H1 (cell line): ENCODE results near the gene PTPRE. TPM values are rescaled to one million over a fixed set of nuclear protein-coding genes. Genes with fewer than 3 reads are reported as not detected.

Experiments
- CTCF ChIA-PET: fragments of 300-600 bp; sonication (Branson Sonifier 250); formaldehyde crosslinking; loops from one replicate; lab custom pipeline; 2021; ENCODE audit not compliant: partially characterized antibody; lab: Charles Lee
- POLR2A ChIA-PET: fragments of 300-600 bp; sonication (Branson Sonifier 250); formaldehyde crosslinking; loops from one replicate; lab custom pipeline; 2021; ENCODE audit warnings: inconsistent platforms; ENCODE audit not compliant: partially characterized antibody; lab: Charles Lee
- DNase-seq, 2 experiments: peaks; one replicate each; pipeline versions ENCODE4 v3.0.0 to v3.0.0-alpha.2; 2010 to 2022; ENCODE audit warnings: low spot score in 2 of 2, low read depth in 1 of 2, mixed read lengths in 1 of 2
- FAIRE-seq: peaks from 2 replicates; lab custom pipeline; 2011; peaks lifted over from hg19 to GRCh38; lab: Jason Lieb, UNC
- H2AFZ ChIP-seq: 2 replicates; pipeline ENCODE4 v1.8.1; 2012; ENCODE audit warnings: low read length, inconsistent platforms
- H2AK5ac ChIP-seq: 2 replicates; pipeline ENCODE4 v1.6.1; 2013; ENCODE audit warnings: low read depth, low read length
- H2BK120ac ChIP-seq: replicated peaks from 2 replicates; pipeline ENCODE3; 2013; ENCODE audit warnings: low read depth, low read length, inconsistent platforms
- H2BK12ac ChIP-seq: 2 replicates; pipeline ENCODE4 v1.6.1; 2013; ENCODE audit warnings: low read depth, low read length
- H2BK15ac ChIP-seq: 2 replicates; pipeline ENCODE4 v1.6.1; 2013; ENCODE audit warnings: low read length
- H2BK20ac ChIP-seq: 2 replicates; pipeline ENCODE4 v1.6.1; 2013; ENCODE audit warnings: low read length
- H2BK5ac ChIP-seq: 2 replicates; pipeline ENCODE4 v1.6.1; 2013; ENCODE audit warnings: low read depth, low read length
- H3K14ac ChIP-seq: 2 replicates; pipeline ENCODE4 v1.6.1; 2013; ENCODE audit warnings: inconsistent platforms; ENCODE audit not compliant: insufficient read length
- H3K18ac ChIP-seq: 2 replicates; pipeline ENCODE4 v1.6.1; 2013; ENCODE audit warnings: low read length; ENCODE audit errors: extremely low read depth
- H3K23ac ChIP-seq: 2 replicates; pipeline ENCODE4 v1.6.1; 2013; ENCODE audit warnings: inconsistent platforms; ENCODE audit not compliant: insufficient read length
- H3K23me2 ChIP-seq: 2 replicates; pipeline ENCODE4 v1.6.1; 2013; ENCODE audit warnings: low read depth, low read length
- H3K27ac ChIP-seq: 2 replicates; pipeline ENCODE4 v1.6.1; 2011; ENCODE audit warnings: low read depth, low read length, inconsistent platforms
- H3K27me3 ChIP-seq, 4 experiments: replicated peaks in 1 of 4; 1 replicate in 1 of 4; 2 replicates in 3 of 4; pipeline versions ENCODE4 v1.6.1 to v1.8.1; 2011 to 2013; ENCODE audit warnings: low read length in 3 of 4, mild to moderate bottlenecking in 3 of 4, inconsistent platforms in 2 of 4, mixed read lengths in 2 of 4, moderate library complexity in 1 of 4; ENCODE audit not compliant: control insufficient read depth in 3 of 4, insufficient read depth in 3 of 4; ENCODE audit errors: extremely low read depth in 1 of 4
- H3K36me3 ChIP-seq, 4 experiments: 2 replicates each; pipeline versions ENCODE4 v1.6.1 to v1.8.1; 2011 to 2013; ENCODE audit warnings: mild to moderate bottlenecking in 4 of 4, low read length in 3 of 4, moderate library complexity in 2 of 4, control low read depth in 1 of 4, inconsistent platforms in 1 of 4; ENCODE audit not compliant: insufficient read depth in 4 of 4, control insufficient read depth in 2 of 4
- H3K4ac ChIP-seq: replicated peaks from 2 replicates; pipeline ENCODE3; 2013; ENCODE audit warnings: low read length, low read depth, mixed read lengths, inconsistent platforms; ENCODE audit not compliant: insufficient read length
- H3K4me1 ChIP-seq, 4 experiments: replicated peaks in 1 of 4; 1 replicate in 1 of 4; 2 replicates in 3 of 4; pipeline versions ENCODE4 v1.6.1 to v1.8.1; 2011 to 2013; ENCODE audit warnings: low read length in 3 of 4, inconsistent platforms in 2 of 4, mixed read lengths in 1 of 4; ENCODE audit not compliant: insufficient read depth in 4 of 4, control insufficient read depth in 3 of 4
- H3K4me2 ChIP-seq, 2 experiments: 2 replicates each; pipeline versions ENCODE4 v1.6.1 to v1.8.1; 2011 to 2013; ENCODE audit warnings: low read depth in 2 of 2, low read length in 2 of 2, control low read depth in 1 of 2, inconsistent platforms in 1 of 2, mild to moderate bottlenecking in 1 of 2; ENCODE audit not compliant: insufficient read depth in 1 of 2
- H3K4me3 ChIP-seq, 4 experiments: fragments of 200-600, 300-600 bp in 1 of 4; sonication (generic), shearing (Covaris generic), sonication (Bioruptor Twin) in 1 of 4; 2 replicates each; pipeline versions ENCODE4 v1.5.1 to v1.8.1; 2011 to 2016; ENCODE audit warnings: low read length in 4 of 4, low read depth in 3 of 4, control low read depth in 2 of 4, inconsistent platforms in 2 of 4, mild to moderate bottlenecking in 2 of 4, mixed read lengths in 1 of 4, moderate library complexity in 1 of 4; ENCODE audit not compliant: insufficient read depth in 2 of 4; ENCODE audit errors: extremely low read depth in 1 of 4
- H3K56ac ChIP-seq: replicated peaks from 2 replicates; pipeline ENCODE3; 2013; ENCODE audit warnings: low read depth, mild to moderate bottlenecking, mixed read lengths, low read length, inconsistent platforms; ENCODE audit not compliant: insufficient read length
- H3K79me1 ChIP-seq: 2 replicates; pipeline ENCODE4 v1.6.1; 2013; ENCODE audit warnings: low read depth, low read length, control low read depth
- H3K79me2 ChIP-seq, 2 experiments: 2 replicates each; pipeline versions ENCODE4 v1.6.1 to v1.8.1; 2012 to 2013; ENCODE audit warnings: low read length in 2 of 2, mild to moderate bottlenecking in 2 of 2, inconsistent platforms in 1 of 2; ENCODE audit not compliant: insufficient read depth in 2 of 2, control insufficient read depth in 1 of 2
- H3K9ac ChIP-seq, 4 experiments: replicated peaks in 1 of 4; 1 replicate in 1 of 4; 2 replicates in 3 of 4; pipeline versions ENCODE4 v1.6.1 to v1.8.1; 2011 to 2013; ENCODE audit warnings: low read depth in 3 of 4, low read length in 3 of 4, control low read depth in 2 of 4, mild to moderate bottlenecking in 2 of 4, moderate library complexity in 2 of 4, inconsistent platforms in 1 of 4; ENCODE audit errors: extremely low read depth in 1 of 4
- H3K9me3 ChIP-seq, 2 experiments: 2 replicates each; pipeline versions ENCODE4 v1.6.1 to v1.8.1; 2012 to 2013; ENCODE audit warnings: mild to moderate bottlenecking in 2 of 2, moderate library complexity in 2 of 2, control low read depth in 1 of 2, inconsistent platforms in 1 of 2, low read depth in 1 of 2, low read length in 1 of 2, mixed read lengths in 1 of 2; ENCODE audit not compliant: insufficient read depth in 2 of 2
- H4K20me1 ChIP-seq, 2 experiments: replicated peaks in 1 of 2; 2 replicates each; pipeline versions ENCODE3 to v1.8.1; 2011 to 2013; ENCODE audit warnings: inconsistent platforms in 2 of 2, low read length in 2 of 2, mild to moderate bottlenecking in 1 of 2; ENCODE audit not compliant: insufficient read depth in 2 of 2, control insufficient read depth in 1 of 2
- H4K5ac ChIP-seq: 2 replicates; pipeline ENCODE4 v1.6.1; 2013; ENCODE audit warnings: low read length, low read depth, mixed read lengths, inconsistent platforms; ENCODE audit not compliant: insufficient read length
- H4K8ac ChIP-seq: 2 replicates; pipeline ENCODE4 v1.8.0; 2013; ENCODE audit warnings: mild to moderate bottlenecking, moderate library complexity, low read length, inconsistent platforms; ENCODE audit not compliant: insufficient read depth; ENCODE audit errors: extremely low read depth
- H4K91ac ChIP-seq: replicated peaks from 2 replicates; pipeline ENCODE3; 2013; ENCODE audit warnings: low read length, mixed read lengths, inconsistent platforms; ENCODE audit not compliant: insufficient read length
- POLR2AphosphoS5 ChIP-seq: IDR thresholded peaks from 2 replicates; pipeline ENCODE4 v1.6.1; 2011; ENCODE audit warnings: low read depth, low read length
- TCF12 ChIP-seq: IDR thresholded peaks from 2 replicates; pipeline ENCODE4 v1.6.1; 2011; ENCODE audit warnings: low read depth, mild to moderate bottlenecking, low read length
- YY1 ChIP-seq: IDR thresholded peaks from 2 replicates; pipeline ENCODE4 v1.6.1; 2011; ENCODE audit warnings: low read depth, mild to moderate bottlenecking, low read length
- WGBS, 2 experiments: shearing (Covaris generic) in 1 of 2; methylation state at CpG; one replicate each; pipeline versions ENCODE4 v1.1.6 to v1.1.7; 2013 to 2015; ENCODE audit warnings: low lambda C conversion rate in 2 of 2, mixed read lengths in 2 of 2, inconsistent platforms in 1 of 2, low coverage in 1 of 2, missing lambda C conversion rate in 1 of 2; ENCODE audit not compliant: insufficient replicate concordance in 2 of 2, insufficient coverage in 1 of 2, insufficient read length in 1 of 2; ENCODE audit errors: extremely low coverage in 1 of 2, missing lambda C conversion rate in 1 of 2; 5-methylcytosine and 5-hydroxymethylcytosine counted together
- polyA plus RNA-seq, 7 experiments: library from polyadenylated mRNA; depleted of rRNA in 3 of 7; stranded (reverse) in 5 of 7; unstranded in 2 of 7; fragments of >200 nt in 5 of 7; fragments of 200-250 nt in 2 of 7; gene quantifications; 1 replicate in 5 of 7; 2 replicates in 1 of 7; 4 replicates in 1 of 7; pipeline versions ENCODE4 v1.2.1 to v1.2.3, GENCODE V29; 2011 to 2013; ENCODE audit warnings: missing spikeins in 2 of 7, mixed read lengths in 2 of 7
- total RNA-seq: library from RNA; stranded (reverse); fragmentation: NEBNext Ultra II Directional; extraction: Animal tissue kit (Norgen Biotek cat#: 25700); gene quantifications from 2 replicates; pipeline ENCODE4 v1.2.1, GENCODE V29; 2021

Gene PTPRE
- total and polyA plus RNA-seq, 2 of the 8 experiments (the other 6 are each of a cell fraction or from before 2014, with no cell fraction given), result 0.33 to 0.54 TPM

GRCh38 chr10:128043259-128044045 is 136.5 kb downstream of the PTPRE start:
- no peak overlapping the region for H3K14ac ChIP-seq
- DNase-seq (no peak), FAIRE-seq (no peak)
- H2AK5ac ChIP-seq, result no peak overlapping the region
- H2BK15ac ChIP-seq, result no peak overlapping the region
- peaks cover 0 to 2% (median 0%) of the 10 kb centered on the region in 4 experiments; a peak in 2 of 7 replicates for H3K4me1 ChIP-seq
- no peak overlapping the region for H2BK5ac ChIP-seq
- CTCF ChIA-PET, result interaction anchor here (0.9 to 4.1 kb wide), 7 partner anchors 9 to 72 kb away, joined by 3 to 24 read pairs (median 4); no protein-coding TSS in a partner anchor
- no peak overlapping the region for H3K9ac ChIP-seq
- no peak overlapping the region for H3K56ac ChIP-seq
- H2BK20ac ChIP-seq, result no peak overlapping the region
- no peak overlapping the region for H2BK120ac ChIP-seq
- no peaks in the 10 kb centered on the region; the same call in 1 of the 2 replicates for H3K23me2 ChIP-seq
- no peaks in the 10 kb centered on the region for H3K9me3 ChIP-seq
- no peaks in the 10 kb centered on the region for H3K36me3 ChIP-seq
- no peak overlapping the region for H4K8ac ChIP-seq
- no peak overlapping the region for H2AFZ ChIP-seq
- no peak overlapping the region for H3K4me3 ChIP-seq
- no peak overlapping the region for H3K18ac ChIP-seq
- no peaks in the 10 kb centered on the region for H4K20me1 ChIP-seq
- POLR2A ChIA-PET, result no interaction called here
- H3K4me2 ChIP-seq, result no peak overlapping the region
- no peaks in the 10 kb centered on the region for H3K27me3 ChIP-seq
- H3K4ac ChIP-seq, result no peak overlapping the region
- no peak overlapping the region for H3K27ac ChIP-seq
- H2BK12ac ChIP-seq, result no peak overlapping the region
- no peaks in the 10 kb centered on the region for H3K79me2 ChIP-seq
- H4K91ac ChIP-seq, result no peak overlapping the region
- no peaks in the 10 kb centered on the region for H3K79me1 ChIP-seq
- 78% methylated on average over 18 of the region's 18 CpGs; no CpG with 5 or more reads in 1 of the 2 experiments for WGBS, 2 experiments
- TF ChIP-seq YY1, result no peak
- TF ChIP-seq TCF12, result 0 out of 2 replicates have a peak, but pooled peaks have one; percentile 72
- TF ChIP-seq POLR2AphosphoS5, result peak; percentile 72
- H4K5ac ChIP-seq, result no peak overlapping the region
- H3K23ac ChIP-seq, result no peak overlapping the region
